ENCODE measurements around the gene TIMM50. TPM values are rescaled to one million over a fixed set of nuclear protein-coding genes. Genes with fewer than 3 reads are reported as not detected.

The TIMM50 gene
- total and polyA plus RNA-seq, 2 of the 13 experiments (the other 11 are each of a cell fraction or from before 2014, with no cell fraction given): 91.1 to 92.5 TPM

DNA sequence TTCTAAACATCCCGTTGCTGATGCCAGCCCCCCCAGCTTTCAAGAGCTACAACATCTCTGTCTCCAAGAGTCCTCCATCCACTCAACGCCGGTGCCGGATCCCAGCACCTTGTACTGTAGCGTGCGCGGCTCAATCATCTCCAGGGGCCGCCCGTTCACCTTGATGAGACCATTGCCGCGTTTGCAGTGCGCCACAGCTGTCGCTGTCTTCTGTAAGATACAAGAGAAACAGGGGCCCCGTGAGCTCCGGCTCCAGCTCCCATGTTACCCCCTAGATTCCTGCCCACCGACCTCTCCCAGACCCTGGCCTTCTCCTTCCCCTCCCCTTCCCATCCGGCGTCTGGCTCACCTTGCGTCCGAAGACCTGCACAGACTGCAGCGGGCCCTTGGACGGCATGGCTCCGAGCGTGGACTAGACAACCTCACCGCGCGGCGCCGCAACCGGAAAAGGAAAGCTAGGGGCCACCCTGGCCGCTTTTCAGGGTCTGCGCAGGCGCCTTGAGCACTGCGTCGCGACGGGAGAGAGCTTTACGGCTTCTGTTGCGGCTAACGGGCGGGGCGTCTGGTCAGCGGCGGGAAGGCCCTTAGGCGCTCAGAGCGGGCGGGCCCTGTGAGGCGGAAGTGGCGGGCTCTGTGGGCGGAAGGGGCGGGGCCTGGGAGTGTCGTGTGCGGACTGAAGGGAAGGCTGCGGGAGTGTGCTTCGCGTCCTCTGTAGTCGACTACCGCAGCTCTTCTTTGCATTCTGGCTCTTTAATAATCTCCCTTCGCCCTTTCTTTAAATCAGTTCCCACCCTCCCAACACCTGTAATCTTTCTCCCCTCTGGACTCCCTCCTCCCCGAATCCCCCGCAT, 44.9 kb upstream of the TIMM50 start, which contains the start of gene RPS16 (continued):
- TF ChIP-seq JUND (CRISPR knock-in tag; IDR thresholded peaks at IDR 0.05) (no peak), ARNT (IDR thresholded peaks at IDR 0.05) (no peak), ZNF550 (CRISPR knock-in tag; IDR thresholded peaks at IDR 0.05; ENCODE audit: borderline replicate concordance) (0 out of 2 replicates have a peak, but pooled peaks have one; percentile 44), ZNF790 (CRISPR knock-in tag; IDR thresholded peaks at IDR 0.05; ENCODE audit: borderline replicate concordance) (no peak), DNMT1 (CRISPR knock-in tag; IDR thresholded peaks at IDR 0.05) (no peak), ZNF354B (CRISPR knock-in tag; IDR thresholded peaks at IDR 0.05) (0 out of 2 replicates have a peak, but pooled peaks have one; percentile 43), KLF6 (CRISPR knock-in tag; IDR thresholded peaks at IDR 0.05) (peak; percentile 89), ATF5 (CRISPR knock-in tag; IDR thresholded peaks at IDR 0.05; ENCODE audit: low read depth) (no peak), HNRNPLL (IDR thresholded peaks at IDR 0.05; ENCODE audit: low read depth, low read length, poor library complexity, severe bottlenecking) (peak; percentile 79), ZNF383 (CRISPR knock-in tag; IDR thresholded peaks at IDR 0.05; ENCODE audit: borderline replicate concordance) (0 out of 2 replicates have a peak, but pooled peaks have one; percentile 46), ZNF615 (CRISPR knock-in tag; IDR thresholded peaks at IDR 0.05; ENCODE audit: borderline replicate concordance) (peak; percentile 58; the same call in 1 of the 2 replicates), KLF16 (CRISPR knock-in tag; IDR thresholded peaks at IDR 0.05) (peak in 1 of 2 experiments; percentile 62; a peak in 1 of 4 replicates)
- TF ChIP-seq, protein P1, sequence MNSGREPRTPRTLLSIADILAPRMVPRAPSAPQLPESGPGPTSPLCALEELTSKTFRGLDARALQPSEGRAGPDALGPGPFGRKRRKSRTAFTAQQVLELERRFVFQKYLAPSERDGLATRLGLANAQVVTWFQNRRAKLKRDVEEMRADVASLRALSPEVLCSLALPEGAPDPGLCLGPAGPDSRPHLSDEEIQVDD (CRISPR knock-in tag; IDR thresholded peaks at IDR 0.05; ENCODE audit: borderline replicate concordance): no peak; the same call in 1 of the 2 replicates
- TF ChIP-seq, protein P2, sequence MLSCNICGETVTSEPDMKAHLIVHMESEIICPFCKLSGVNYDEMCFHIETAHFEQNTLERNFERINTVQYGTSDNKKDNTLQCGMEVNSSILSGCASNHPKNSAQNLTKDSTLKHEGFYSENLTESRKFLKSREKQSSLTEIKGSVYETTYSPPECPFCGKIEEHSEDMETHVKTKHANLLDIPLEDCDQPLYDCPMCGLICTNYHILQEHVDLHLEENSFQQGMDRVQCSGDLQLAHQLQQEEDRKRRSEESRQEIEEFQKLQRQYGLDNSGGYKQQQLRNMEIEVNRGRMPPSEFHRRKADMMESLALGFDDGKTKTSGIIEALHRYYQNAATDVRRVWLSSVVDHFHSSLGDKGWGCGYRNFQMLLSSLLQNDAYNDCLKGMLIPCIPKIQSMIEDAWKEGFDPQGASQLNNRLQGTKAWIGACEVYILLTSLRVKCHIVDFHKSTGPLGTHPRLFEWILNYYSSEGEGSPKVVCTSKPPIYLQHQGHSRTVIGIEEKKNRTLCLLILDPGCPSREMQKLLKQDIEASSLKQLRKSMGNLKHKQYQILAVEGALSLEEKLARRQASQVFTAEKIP (CRISPR knock-in tag; IDR thresholded peaks at IDR 0.05; ENCODE audit: borderline replicate concordance): no peak
- TF ChIP-seq, protein P3, sequence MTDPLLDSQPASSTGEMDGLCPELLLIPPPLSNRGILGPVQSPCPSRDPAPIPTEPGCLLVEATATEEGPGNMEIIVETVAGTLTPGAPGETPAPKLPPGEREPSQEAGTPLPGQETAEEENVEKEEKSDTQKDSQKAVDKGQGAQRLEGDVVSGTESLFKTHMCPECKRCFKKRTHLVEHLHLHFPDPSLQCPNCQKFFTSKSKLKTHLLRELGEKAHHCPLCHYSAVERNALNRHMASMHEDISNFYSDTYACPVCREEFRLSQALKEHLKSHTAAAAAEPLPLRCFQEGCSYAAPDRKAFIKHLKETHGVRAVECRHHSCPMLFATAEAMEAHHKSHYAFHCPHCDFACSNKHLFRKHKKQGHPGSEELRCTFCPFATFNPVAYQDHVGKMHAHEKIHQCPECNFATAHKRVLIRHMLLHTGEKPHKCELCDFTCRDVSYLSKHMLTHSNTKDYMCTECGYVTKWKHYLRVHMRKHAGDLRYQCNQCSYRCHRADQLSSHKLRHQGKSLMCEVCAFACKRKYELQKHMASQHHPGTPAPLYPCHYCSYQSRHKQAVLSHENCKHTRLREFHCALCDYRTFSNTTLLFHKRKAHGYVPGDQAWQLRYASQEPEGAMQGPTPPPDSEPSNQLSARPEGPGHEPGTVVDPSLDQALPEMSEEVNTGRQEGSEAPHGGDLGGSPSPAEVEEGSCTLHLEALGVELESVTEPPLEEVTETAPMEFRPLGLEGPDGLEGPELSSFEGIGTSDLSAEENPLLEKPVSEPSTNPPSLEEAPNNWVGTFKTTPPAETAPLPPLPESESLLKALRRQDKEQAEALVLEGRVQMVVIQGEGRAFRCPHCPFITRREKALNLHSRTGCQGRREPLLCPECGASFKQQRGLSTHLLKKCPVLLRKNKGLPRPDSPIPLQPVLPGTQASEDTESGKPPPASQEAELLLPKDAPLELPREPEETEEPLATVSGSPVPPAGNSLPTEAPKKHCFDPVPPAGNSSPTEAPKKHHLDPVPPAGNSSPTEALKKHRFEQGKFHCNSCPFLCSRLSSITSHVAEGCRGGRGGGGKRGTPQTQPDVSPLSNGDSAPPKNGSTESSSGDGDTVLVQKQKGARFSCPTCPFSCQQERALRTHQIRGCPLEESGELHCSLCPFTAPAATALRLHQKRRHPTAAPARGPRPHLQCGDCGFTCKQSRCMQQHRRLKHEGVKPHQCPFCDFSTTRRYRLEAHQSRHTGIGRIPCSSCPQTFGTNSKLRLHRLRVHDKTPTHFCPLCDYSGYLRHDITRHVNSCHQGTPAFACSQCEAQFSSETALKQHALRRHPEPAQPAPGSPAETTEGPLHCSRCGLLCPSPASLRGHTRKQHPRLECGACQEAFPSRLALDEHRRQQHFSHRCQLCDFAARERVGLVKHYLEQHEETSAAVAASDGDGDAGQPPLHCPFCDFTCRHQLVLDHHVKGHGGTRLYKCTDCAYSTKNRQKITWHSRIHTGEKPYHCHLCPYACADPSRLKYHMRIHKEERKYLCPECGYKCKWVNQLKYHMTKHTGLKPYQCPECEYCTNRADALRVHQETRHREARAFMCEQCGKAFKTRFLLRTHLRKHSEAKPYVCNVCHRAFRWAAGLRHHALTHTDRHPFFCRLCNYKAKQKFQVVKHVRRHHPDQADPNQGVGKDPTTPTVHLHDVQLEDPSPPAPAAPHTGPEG (CRISPR knock-in tag; IDR thresholded peaks at IDR 0.05): peak; percentile 83; the same call in 1 of the 2 replicates
- TF ChIP-seq, protein P4, sequence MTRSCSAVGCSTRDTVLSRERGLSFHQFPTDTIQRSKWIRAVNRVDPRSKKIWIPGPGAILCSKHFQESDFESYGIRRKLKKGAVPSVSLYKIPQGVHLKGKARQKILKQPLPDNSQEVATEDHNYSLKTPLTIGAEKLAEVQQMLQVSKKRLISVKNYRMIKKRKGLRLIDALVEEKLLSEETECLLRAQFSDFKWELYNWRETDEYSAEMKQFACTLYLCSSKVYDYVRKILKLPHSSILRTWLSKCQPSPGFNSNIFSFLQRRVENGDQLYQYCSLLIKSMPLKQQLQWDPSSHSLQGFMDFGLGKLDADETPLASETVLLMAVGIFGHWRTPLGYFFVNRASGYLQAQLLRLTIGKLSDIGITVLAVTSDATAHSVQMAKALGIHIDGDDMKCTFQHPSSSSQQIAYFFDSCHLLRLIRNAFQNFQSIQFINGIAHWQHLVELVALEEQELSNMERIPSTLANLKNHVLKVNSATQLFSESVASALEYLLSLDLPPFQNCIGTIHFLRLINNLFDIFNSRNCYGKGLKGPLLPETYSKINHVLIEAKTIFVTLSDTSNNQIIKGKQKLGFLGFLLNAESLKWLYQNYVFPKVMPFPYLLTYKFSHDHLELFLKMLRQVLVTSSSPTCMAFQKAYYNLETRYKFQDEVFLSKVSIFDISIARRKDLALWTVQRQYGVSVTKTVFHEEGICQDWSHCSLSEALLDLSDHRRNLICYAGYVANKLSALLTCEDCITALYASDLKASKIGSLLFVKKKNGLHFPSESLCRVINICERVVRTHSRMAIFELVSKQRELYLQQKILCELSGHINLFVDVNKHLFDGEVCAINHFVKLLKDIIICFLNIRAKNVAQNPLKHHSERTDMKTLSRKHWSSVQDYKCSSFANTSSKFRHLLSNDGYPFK (CRISPR knock-in tag; IDR thresholded peaks at IDR 0.05; ENCODE audit: borderline replicate concordance): peak; percentile 94

Measured in HepG2 (cell line).